ENCODE results near the gene FOXQ1.
"Not testable (repeated sequence)": the region's sequence is repeated elsewhere in the genome, so short reads cannot be mapped to it uniquely, and the experiment has no call there.

Gene FOXQ1

DNA sequence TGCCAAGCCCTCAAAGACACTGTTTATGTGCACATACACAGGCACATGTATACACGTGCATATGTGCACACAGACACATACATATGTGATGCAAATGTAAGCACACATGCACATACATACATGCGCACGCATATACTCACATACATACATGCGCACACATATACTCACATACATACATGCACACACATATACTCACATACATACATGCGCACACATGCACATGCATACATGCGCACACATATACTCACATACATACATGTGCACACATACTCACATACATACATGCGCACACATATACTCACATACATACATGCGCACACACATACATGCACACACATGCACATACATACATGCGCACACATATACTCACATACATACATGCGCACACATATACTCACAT is 20.5 kb upstream of the FOXQ1 start:
- DNase-seq: no peak

- no peak for DNase-seq
Measured at GRCh38 chr6:1295420-1295819, 16.5 kb upstream of the FOXQ1 start.

GRCh38 chr6:1296079-1296478 is 15.8 kb upstream of the FOXQ1 start:
- DNase-seq: no peak

DNA sequence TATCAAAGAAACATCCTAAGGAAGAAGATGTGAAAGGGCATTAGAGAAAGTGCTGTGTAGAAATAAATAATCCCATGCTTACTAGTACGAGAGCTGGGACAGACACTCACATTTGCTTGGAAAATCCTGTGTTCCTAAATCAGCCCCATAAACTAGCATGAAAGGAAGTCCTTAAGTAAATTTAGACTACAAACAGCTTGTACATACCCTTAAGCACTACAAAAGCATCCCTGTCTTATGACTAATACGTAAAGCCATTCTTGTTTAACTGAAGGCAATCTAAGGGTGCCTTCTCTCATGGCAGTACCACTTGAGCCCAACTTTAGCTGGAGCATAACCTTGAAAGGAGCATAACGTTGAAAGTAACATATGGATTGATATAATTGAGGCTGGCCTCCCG is 15.4 kb upstream of the FOXQ1 start:
- DNase-seq: no peak

DNA sequence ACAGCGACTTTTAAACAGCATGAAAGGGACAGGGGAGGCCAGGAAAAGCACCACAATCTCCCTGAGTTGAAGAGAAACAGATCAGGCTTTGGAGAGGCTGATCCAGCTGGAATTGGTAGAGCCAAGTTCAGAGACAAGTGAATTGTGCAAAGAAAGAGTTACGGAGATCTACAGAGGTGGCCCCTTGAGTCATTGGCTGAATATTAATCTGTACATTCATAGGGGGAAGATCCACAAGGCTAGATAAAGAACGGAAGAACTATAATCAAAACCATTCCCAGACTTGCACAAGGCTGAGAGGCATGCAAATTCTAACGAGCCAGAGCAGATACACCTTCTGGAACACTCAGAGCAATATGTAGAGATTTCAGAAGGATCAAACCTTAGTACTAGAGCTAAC is 14.2 kb upstream of the FOXQ1 start:
- DNase-seq: peak; percentile 28

- no peak for DNase-seq
Measured at GRCh38 chr6:1298768-1299167, 13.1 kb upstream of the FOXQ1 start.

DNA sequence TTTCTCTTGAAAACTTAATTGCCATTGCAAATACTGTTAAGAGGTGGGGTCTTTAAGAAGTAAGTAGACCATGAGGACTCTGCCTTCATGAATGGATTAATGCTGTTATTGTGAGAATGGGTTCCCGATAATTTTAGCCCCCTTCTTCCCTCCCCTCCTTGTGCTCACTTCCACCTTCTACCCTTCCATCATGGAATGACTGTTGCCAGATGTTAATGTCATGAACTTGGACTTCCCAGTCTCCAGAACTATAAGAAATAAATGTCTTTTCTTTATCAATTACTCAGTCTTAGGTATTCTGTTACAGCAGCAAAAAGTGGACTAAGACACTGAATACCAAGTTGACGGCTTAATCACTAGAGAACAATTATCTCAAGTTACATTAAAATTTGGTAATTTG is 5.8 kb upstream of the FOXQ1 start:
- DNase-seq: no peak

DNA sequence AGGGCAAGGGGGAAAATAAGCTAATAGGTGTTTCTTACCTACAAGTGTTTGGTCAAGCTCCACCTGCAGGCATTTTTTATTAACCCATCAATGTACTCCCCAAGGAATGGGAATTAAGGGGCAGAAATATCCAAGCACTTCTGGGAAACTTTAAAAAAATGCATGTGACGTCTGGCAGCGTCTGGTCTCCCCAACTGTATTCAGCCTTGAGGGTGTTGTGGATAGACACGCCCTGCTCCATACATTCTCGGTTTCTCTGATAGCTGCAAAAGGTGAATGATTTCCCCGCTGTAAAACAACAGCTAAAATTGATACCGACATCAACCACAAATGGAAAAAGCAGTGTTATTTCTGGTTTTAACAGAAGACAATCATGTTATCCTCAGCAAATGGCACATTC is 2.5 kb upstream of the FOXQ1 start:
- DNase-seq: no peak

GRCh38 chr6:1310628-1311399 is 1.1 kb upstream of the FOXQ1 start:
- DNase-seq: no peak

GRCh38 chr6:1312203-1312472 is 240 bp downstream of the FOXQ1 start:
- DNase-seq: no peak

DNA sequence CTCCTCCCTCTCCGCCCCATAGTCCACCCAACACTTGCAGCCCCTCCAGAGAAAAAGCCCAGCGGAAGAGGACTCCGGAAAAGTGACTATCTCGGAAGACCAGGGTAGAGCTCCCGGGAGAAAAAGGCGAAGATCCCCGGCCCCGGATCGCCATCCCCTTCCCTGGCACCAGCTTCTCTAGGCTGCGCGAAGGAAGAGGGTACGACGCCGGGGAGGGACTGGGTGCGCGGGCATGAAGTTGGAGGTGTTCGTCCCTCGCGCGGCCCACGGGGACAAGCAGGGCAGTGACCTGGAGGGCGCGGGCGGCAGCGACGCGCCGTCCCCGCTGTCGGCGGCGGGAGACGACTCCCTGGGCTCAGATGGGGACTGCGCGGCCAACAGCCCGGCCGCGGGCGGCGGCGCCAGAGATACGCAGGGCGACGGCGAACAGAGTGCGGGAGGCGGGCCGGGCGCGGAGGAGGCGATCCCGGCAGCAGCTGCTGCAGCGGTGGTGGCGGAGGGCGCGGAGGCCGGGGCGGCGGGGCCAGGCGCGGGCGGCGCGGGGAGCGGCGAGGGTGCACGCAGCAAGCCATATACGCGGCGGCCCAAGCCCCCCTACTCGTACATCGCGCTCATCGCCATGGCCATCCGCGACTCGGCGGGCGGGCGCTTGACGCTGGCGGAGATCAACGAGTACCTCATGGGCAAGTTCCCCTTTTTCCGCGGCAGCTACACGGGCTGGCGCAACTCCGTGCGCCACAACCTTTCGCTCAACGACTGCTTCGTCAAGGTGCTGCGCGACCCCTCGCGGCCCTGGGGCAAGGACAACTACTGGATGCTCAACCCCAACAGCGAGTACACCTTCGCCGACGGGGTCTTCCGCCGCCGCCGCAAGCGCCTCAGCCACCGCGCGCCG is 822 bp downstream of the FOXQ1 start:
- no peak for DNase-seq

DNA sequence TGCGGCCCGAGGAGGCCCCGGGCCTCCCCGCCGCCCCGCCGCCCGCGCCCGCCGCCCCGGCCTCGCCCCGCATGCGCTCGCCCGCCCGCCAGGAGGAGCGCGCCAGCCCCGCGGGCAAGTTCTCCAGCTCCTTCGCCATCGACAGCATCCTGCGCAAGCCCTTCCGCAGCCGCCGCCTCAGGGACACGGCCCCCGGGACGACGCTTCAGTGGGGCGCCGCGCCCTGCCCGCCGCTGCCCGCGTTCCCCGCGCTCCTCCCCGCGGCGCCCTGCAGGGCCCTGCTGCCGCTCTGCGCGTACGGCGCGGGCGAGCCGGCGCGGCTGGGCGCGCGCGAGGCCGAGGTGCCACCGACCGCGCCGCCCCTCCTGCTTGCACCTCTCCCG is 1.5 kb downstream of the FOXQ1 start:
- no peak for DNase-seq

DNA sequence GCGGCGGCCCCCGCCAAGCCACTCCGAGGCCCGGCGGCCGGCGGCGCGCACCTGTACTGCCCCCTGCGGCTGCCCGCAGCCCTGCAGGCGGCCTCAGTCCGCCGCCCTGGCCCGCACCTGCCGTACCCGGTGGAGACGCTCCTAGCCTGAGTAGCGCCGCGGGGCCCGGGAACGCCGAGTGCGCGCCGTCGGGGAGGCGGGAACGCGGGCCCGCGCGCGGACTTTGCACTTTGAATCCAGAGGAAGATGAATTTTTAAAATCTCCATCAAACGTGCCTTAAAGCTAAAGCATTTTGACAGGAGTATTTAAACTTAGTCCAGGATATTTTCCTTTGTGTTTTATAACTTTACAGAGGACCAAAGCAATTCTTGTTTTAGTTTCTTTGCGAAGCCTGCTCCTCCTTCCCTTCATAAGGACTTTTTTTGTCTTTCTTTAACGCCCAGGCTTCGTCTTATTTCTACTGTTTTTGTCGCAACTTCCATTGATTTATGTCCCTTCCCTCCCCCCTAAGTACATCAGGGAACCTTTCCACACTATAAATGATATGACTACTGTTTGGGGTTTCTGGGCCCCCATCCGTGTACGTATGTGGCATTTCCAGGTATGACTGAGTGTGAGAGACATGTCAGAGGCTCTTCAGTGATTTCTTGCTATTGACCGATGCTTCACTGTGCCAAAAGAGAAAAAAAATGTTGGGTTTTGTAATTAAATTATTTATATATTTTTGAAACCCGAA is 2.0 kb downstream of the FOXQ1 start:
- no peak for DNase-seq

GRCh38 chr6:1314617-1315016 is 2.7 kb downstream of the FOXQ1 start:
- DNase-seq: no peak

GRCh38 chr6:1315201-1315559 is 3.3 kb downstream of the FOXQ1 start:
- DNase-seq: no peak

- no peak for DNase-seq
Measured at GRCh38 chr6:1315560-1316386, 3.9 kb downstream of the FOXQ1 start.

- peak; percentile 16 for DNase-seq
Measured at GRCh38 chr6:1316489-1316971, 4.6 kb downstream of the FOXQ1 start.

DNA sequence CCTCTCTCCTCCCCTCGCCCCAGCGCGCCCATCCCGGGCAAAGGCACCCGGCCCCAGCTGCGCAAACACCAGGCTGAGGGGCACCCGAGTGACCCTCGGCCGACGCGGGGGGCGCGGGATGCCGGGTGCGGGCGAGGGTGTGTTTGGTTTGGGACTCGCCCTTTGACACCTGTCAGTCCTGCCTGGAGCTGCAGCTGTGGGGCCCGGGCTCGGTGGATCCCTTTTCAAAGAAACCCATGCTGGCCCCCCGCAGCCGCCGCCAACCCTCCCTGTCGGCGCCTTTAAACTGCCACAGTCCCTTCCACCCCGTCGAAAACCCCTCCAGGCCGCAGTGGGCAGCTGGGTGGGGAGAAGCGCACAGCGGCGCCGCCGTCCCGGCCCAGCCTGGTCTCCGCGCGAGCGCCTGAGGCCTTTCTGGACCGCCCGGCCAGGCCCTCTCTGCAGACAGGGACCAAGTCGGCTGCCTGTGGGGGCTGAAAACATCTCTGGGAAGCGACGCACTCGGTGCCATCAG is 5.5 kb downstream of the FOXQ1 start:
- no peak for DNase-seq

- DNase-seq: no peak
Measured at GRCh38 chr6:1318036-1318435, 6.1 kb downstream of the FOXQ1 start.

- not testable (repeated sequence) for DNase-seq
Measured at GRCh38 chr6:1318584-1318983, 6.7 kb downstream of the FOXQ1 start.

GRCh38 chr6:1321738-1322137 is 9.8 kb downstream of the FOXQ1 start:
- peak; percentile 59 for DNase-seq

DNA sequence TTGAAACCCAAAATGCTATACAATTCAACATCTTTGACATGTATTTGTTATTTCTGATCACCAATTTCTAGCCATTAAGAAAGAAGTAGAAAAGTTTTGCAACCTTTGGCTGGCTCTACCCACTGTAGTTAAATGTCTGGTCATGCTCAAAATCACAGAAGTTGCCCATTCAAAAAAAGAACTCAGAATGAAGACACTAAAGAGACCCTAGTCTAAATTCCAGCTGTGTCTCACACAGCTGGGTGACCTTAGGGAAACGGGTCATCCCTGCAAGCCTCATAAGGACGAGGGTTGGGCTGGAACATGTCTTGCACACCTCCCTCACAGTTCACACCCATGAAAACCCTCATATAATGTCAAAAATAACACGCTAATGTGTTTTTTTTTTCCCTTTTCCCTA is 10.3 kb downstream of the FOXQ1 start:
- no peak for DNase-seq
